Hematopoietic multipotent progenitor cell treated with erythropoietin and hydrocortisone succinate and interleukin-3 and kit ligand, for 17 days (in vitro differentiated cells): ENCODE results near the gene NTRK2.

Source experiments
- DNase-seq: peaks from one replicate; pipeline ENCODE4 v3.0.0-alpha.2; 2015; ENCODE audit warnings: low spot score

Gene NTRK2

GRCh38 chr9:84850830-84851392, 181.4 kb downstream of the NTRK2 start:
- DNase-seq: no peak

- DNase-seq: no peak
These were observed 182.5 kb downstream of the NTRK2 start for GRCh38 chr9:84851935-84852585.

- DNase-seq: no peak
These were observed 183.2 kb downstream of the NTRK2 start for GRCh38 chr9:84852617-84853301.

GRCh38 chr9:84856181-84856632, 186.7 kb downstream of the NTRK2 start:
- DNase-seq: no peak

- no peak for DNase-seq
These were observed 187.7 kb downstream of the NTRK2 start for GRCh38 chr9:84857211-84857610.

GRCh38 chr9:84858364-84858763, 188.8 kb downstream of the NTRK2 start:
- DNase-seq: no peak

- no peak for DNase-seq
These were observed 191.0 kb downstream of the NTRK2 start for GRCh38 chr9:84860249-84861115.

GRCh38 chr9:84861455-84861854, 191.9 kb downstream of the NTRK2 start:
- no peak for DNase-seq

- DNase-seq: no peak
These were observed 192.8 kb downstream of the NTRK2 start for GRCh38 chr9:84862308-84862707.

- no peak for DNase-seq
These were observed 193.3 kb downstream of the NTRK2 start for GRCh38 chr9:84862810-84863287.

- DNase-seq: no peak
These were observed 193.8 kb downstream of the NTRK2 start for GRCh38 chr9:84863372-84863771.

GRCh38 chr9:84866396-84867175, 197.1 kb downstream of the NTRK2 start:
- DNase-seq: no peak

GRCh38 chr9:84867186-84867585, 197.7 kb downstream of the NTRK2 start:
- DNase-seq: no peak

- no peak for DNase-seq
These were observed 199.6 kb downstream of the NTRK2 start for GRCh38 chr9:84869091-84869490.

GRCh38 chr9:84871983-84872382, 202.5 kb downstream of the NTRK2 start:
- no peak for DNase-seq

- DNase-seq: no peak
These were observed 204.5 kb downstream of the NTRK2 start for GRCh38 chr9:84874022-84874421.

GRCh38 chr9:84874596-84874995, 205.1 kb downstream of the NTRK2 start:
- no peak for DNase-seq

GRCh38 chr9:84875193-84875592, 205.7 kb downstream of the NTRK2 start:
- no peak for DNase-seq

GRCh38 chr9:84879631-84880030, 210.1 kb downstream of the NTRK2 start:
- DNase-seq: no peak

GRCh38 chr9:84880835-84881234, 211.3 kb downstream of the NTRK2 start:
- DNase-seq: no peak

GRCh38 chr9:84886866-84887265, 217.3 kb downstream of the NTRK2 start:
- DNase-seq: no peak

- no peak for DNase-seq
These were observed 222.4 kb downstream of the NTRK2 start for GRCh38 chr9:84891924-84892323.
